Testis (tissue), 3 donors: Measurements from ENCODE around the gene FBXO24. TPM values are rescaled to one million over a fixed set of nuclear protein-coding genes. Genes with fewer than 3 reads are reported as not detected.

Source experiments
- DNase-seq: peaks from one replicate; pipeline ENCODE4 v3.0.0-alpha.2; 2019
- H3K27ac ChIP-seq, 2 donors: fragments of 200-600 bp; sonication (generic); one replicate each; pipeline ENCODE4 v1.5.1; 2019
- H3K27me3 ChIP-seq: fragments of 200-600 bp; sonication (generic); one replicate; pipeline ENCODE4 v1.5.1; 2019
- H3K36me3 ChIP-seq: fragments of 200-600 bp; sonication (generic); one replicate; pipeline ENCODE4 v1.5.1; 2017; ENCODE audit warnings: low read depth; ENCODE audit errors: missing control alignments
- H3K4me1 ChIP-seq: fragments of 200-600 bp; sonication (generic); one replicate; pipeline ENCODE4 v1.5.1; 2019
- H3K4me3 ChIP-seq, 2 donors: fragments of 200-600 bp; sonication (generic); one replicate each; pipeline ENCODE4 v1.5.1; 2017 to 2019
- H3K9me3 ChIP-seq: fragments of 200-600 bp; sonication (generic); one replicate; pipeline ENCODE4 v1.5.1; 2017
- CTCF ChIP-seq, 3 experiments: fragments of 450-650 bp in 2 of 3; fragments of 200-600 bp in 1 of 3; sonication (generic) in 1 of 3; IDR thresholded peaks; one replicate each; pipeline ENCODE4 v1.5.1; 2016 to 2019; ENCODE audit warnings: antibody characterized with exemption in 3 of 3, mild to moderate bottlenecking in 2 of 3, moderate library complexity in 1 of 3
- POLR2A ChIP-seq: fragments of 450-650 bp; IDR thresholded peaks from one replicate; pipeline ENCODE4 v1.6.1; 2017; ENCODE audit warnings: antibody characterized with exemption, mild to moderate bottlenecking, moderate library complexity
- WGBS, 2 donors: methylation state at CpG; one replicate each; pipeline ENCODE4 v1.1.5; 2018; 5-methylcytosine and 5-hydroxymethylcytosine counted together
- intact Hi-C: fragments of 100-400 bp; cut with DNase I; formaldehyde crosslinking; loops from one replicate; pipeline ENCODE4 v1.15.1; 2023; ENCODE audit warnings: low total_unique reads
- polyA plus RNA-seq: library from polyadenylated mRNA; stranded (reverse); fragments of 350-450 nt; fragmentation: Illumina TruSeq; extraction: RNeasy Lipid Tissue Mini Kit (QIAGEN cat#74804); gene quantifications from one replicate; pipeline ENCODE4 v1.2.3, GENCODE V29; 2014; ENCODE audit warnings: low read depth, low replicate concordance; ENCODE audit not compliant: insufficient read depth
- total RNA-seq, 2 donors: library from RNA; depleted of rRNA; stranded (reverse); fragments of >200 nt; gene quantifications; one replicate each; pipeline ENCODE4 v1.2.3, GENCODE V29; 2016

The FBXO24 gene
- total and polyA plus RNA-seq, 3 donors from 2014 or later, result 37.5 to 112 (median 74.5) TPM

GRCh38 chr7:100629117-100629716 is 43.1 kb downstream of the FBXO24 start:
- intact Hi-C loops, result no loop called here
- WGBS, 2 donors, result 86 to 87% methylated on average over 3 to 11 of the region's 11 CpGs

DNA sequence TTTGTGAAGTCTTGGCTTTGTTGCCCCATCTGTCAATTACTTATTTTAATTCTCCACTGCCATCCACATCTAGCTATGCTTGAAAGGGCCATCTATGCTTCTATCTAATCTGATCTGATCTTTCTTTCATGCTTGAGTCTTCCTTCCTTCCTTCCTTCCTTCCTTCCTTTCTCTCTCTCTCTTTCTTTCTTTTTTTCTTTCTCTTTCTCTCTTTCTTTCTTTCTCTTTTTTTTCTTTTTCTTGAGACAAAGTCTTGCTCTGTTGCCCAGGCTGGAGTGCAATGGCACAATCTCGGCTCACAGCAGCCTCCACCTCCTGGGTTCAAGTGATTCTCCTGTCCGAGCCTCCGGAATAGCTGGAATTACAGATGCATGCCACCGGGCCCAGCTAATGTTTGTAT is 43.9 kb downstream of the FBXO24 start:
- Histone ChIP-seq H3K4me3 (no peak overlapping the region), H3K4me1 (peaks cover 7% of the 10 kb centered on the region), H3K9me3 (no peaks in the 10 kb centered on the region), H3K27ac (no peak overlapping the region), H3K36me3 (no peaks in the 10 kb centered on the region), H3K27me3 (no peaks in the 10 kb centered on the region)
- TF ChIP-seq CTCF (IDR thresholded peaks at IDR 0.05) (no peak), POLR2A (no peak)
- intact Hi-C loops, result no loop called here
- 94 to 95% methylated on average over 3 to 4 of the region's 4 CpGs for WGBS, 2 donors
- DNase-seq, result no peak

More at GRCh38 chr7:100629117-100629716, 43.1 kb downstream of the FBXO24 start:
- Histone ChIP-seq H3K36me3 (no peaks in the 10 kb centered on the region), H3K27me3 (no peaks in the 10 kb centered on the region), H3K4me3 (no peak overlapping the region), H3K27ac (no peak overlapping the region), H3K9me3 (no peaks in the 10 kb centered on the region), H3K4me1 (peaks cover 7% of the 10 kb centered on the region)
- DNase-seq, result peak; percentile 35
- no peak for TF ChIP-seq POLR2A
- TF ChIP-seq CTCF (IDR thresholded peaks at IDR 0.05), result peak in 1 of 3 experiments; percentile 13

DNA sequence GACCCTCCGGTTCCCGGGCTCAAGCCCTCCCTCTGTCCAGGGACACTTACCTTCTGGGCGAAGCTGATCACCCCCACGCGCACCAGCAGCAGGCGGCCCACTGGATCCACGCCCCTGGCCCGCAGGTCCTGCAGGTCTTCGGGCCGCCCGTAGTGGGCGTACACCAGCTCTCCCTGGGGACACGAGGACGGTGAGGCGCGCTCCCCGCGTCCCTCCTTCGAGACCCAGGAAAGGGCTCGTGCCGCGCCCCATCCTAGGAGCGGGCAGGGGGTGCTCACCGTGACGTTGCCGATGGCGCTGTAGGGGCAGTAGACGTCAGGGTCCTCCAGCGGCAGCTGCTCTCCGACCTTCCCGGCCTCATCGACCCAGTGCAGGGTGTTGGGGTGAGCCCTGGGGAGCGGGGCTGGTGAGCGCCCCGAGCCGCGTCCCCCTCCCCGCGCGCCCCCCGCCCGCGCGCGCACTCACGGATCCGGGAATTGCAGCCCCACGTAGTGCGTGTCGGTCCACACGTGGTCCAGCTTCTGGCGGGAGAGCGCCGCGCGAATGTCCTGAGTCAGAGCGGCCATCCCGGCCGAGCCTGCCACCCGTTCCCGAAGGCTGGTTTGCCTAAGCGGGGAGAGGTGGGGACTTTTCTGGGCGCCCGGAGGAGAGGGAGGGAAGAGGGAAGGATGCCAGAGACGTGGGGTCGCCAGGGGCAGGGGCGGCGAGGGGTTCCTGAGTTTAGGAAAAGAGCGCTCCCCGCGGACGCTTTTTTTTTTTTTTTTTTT is 47.0 kb downstream of the FBXO24 start:
- H3K36me3 ChIP-seq, result no peaks in the 10 kb centered on the region
- intact Hi-C loops, result no loop called here
- no peaks in the 10 kb centered on the region for H3K27me3 ChIP-seq
- H3K27ac ChIP-seq, result no peak overlapping the region
- H3K4me3 ChIP-seq, result peak overlapping the region; percentile 27 to 59
- no peaks in the 10 kb centered on the region for H3K9me3 ChIP-seq
- TF ChIP-seq CTCF (IDR thresholded peaks at IDR 0.05), result no peak
- TF ChIP-seq POLR2A, result no peak
- H3K4me1 ChIP-seq, result peaks cover 5% of the 10 kb centered on the region
- peak; percentile 43 for DNase-seq
- 2% methylated on average over 22 to 45 of the region's 72 CpGs for WGBS, 2 donors

GRCh38 chr7:100639995-100640516 is 53.9 kb downstream of the FBXO24 start:
- 78% methylated on average over 16 to 17 of the region's 17 CpGs for WGBS, 2 donors
- no peak for TF ChIP-seq POLR2A
- no peak for TF ChIP-seq CTCF (IDR thresholded peaks at IDR 0.05)
- no peaks in the 10 kb centered on the region for H3K9me3 ChIP-seq
- no peaks in the 10 kb centered on the region for H3K27me3 ChIP-seq
- no peak for DNase-seq
- no peak overlapping the region for H3K4me3 ChIP-seq
- H3K36me3 ChIP-seq, result no peaks in the 10 kb centered on the region
- peaks cover 5% of the 10 kb centered on the region for H3K4me1 ChIP-seq
- intact Hi-C loops, result no loop called here
- no peak overlapping the region for H3K27ac ChIP-seq
